ENCODE measurements around the gene SRSF12.

DNA sequence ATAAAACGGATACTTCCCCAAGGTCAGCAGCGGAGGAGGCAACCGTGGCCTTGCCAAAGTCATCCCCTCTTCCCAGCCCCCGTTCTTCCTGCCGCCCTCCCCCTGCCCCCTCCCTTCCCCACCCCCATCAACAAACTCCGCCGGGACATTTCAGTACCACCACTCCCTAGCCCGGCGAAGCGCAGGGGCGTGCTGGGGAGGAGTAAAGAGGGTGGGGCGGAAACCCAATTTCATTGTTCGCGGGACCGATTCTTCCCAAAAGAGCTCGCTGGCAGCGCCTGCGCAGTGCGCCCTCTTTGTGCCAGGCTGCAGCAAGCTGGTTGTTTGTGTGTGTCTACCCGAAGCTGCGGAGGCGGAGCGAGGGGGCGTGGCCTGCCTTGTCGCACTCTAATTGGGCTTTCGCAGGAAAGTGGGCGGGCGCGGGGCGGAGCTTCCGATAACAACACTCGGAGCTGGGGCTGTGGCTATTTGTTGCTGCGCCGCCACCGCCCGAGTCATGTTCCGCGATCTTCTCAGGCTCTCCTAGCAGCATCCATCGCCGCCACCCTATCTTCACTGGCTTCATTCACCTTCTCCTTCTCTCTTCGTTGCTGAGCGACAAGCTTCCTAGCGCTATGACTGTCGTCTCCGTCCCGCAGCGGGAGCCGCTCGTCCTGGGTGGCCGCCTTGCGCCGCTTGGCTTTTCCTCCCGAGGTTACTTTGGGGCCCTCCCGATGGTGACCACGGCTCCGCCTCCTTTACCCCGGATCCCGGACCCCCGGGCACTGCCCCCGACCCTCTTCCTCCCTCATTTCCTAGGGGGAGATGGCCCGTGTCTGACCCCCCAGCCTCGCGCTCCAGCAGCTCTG lies 37.4 kb downstream of the SRSF12 start, which contains the start of gene PNRC1:
- TF ChIP-seq CTCF (IDR thresholded peaks at IDR 0.05) (no peak), EZH2 (IDR thresholded peaks at IDR 0.05; ENCODE audit: borderline replicate concordance, insufficient read depth, low read depth, low read length, poor library complexity, severe bottlenecking) (no peak)
